ENCODE results near the gene ENKUR.
"Not testable (repeated sequence)": the region's sequence is repeated elsewhere in the genome, so short reads cannot be mapped to it uniquely, and the experiment has no call there.

The ENKUR gene

DNA sequence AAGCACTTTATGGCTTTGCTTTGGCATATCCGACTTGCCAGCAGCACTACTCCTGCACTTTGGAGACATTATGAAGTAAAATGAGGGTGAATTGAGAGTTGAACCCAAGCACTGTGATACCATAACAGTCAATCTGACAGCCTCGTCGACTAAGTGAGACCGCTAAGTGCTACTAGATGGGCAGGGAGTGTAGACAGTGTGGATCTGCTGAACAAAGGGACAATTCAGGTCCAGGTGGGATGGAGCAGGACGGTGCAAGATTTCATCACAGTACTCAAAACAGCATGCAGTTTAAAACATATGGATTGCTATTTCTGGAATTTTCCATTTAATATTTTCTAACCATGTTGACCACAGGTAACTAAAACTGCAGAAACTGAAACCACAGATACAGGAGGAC is 42.8 kb downstream of the ENKUR start:
- DNase-seq (ENCODE audit: low read depth) = no peak

DNA sequence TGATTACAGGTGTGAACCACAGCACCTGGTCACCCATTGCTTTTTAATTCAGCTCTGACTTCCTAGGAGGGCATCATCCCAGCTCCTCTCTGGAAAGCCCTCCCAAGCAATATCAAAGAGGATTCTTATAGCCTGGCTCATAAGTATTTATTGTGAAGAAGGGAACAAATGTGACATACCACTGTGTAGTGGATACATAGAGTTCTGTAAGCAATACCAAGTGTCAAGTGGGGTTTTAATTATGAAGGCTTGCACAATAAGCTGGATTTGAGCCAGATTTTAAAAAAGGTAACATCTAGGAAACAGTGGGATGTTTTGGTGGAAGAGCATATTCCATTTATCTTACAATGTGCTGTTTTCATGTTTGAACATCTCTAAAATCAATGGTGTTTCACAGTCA is 44.6 kb downstream of the ENKUR start:
- DNase-seq (ENCODE audit: low read depth) = no peak

DNA sequence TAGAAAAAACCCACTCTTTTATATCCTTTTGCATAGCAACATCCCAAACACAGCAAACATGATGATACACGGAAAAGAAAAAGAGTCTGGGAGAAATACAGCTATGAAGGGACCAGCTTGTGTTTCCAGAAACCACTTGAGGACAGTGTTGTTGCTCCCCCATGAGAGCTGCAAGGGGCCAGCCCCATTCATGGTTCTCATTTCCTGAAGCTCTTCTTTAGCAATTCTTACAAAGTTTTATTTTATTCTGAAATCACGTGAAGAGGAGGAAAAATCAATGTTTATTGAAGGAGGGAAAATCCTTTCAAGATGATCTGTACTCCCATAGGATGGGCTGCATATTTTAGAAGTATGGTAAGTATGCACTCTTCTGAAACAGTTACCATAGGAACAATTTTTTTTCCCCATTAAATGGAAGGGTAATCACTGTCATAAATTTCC is 46.1 kb downstream of the ENKUR start:
- DNase-seq (ENCODE audit: low read depth) = no peak

DNA sequence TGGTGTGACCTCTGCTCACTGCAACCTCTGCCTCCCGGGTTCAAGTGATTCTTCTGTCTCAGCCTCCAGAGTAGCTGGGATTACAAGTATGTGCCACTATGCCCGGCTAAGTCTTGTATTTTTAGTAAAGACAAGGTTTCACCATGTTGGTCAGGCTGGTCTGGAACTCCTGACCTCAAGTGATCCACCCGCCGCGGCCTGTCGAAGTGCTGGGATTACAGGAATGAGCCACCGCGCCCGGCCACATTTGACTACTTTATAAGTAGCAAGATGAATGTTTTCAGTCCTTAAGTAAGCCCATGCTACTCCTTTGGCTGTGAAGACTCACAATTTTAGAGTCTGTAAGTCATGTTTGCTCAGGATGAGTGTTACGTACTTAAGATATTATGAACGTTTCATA is 47.0 kb downstream of the ENKUR start:
- not testable (repeated sequence) for DNase-seq (ENCODE audit: low read depth)

DNA sequence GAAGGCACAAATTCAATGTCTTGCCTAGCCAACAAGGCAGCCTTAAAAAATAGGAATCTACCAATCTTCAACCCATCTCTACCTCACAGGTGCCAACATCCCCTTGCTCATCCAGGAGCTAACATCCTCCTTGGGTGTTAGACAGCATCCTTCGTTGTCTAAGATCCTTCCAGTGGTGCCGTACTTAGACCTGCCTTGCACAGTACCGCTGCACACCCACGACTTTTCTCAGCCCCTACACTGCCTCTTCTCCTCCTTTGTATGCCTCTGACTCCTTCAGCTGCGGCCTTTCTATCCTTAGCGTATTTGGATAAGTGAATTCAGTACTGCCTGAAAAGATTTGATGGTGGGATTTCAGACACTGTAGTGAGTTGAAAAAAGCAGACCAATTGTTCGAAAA is 47.6 kb downstream of the ENKUR start:
- no peak for DNase-seq (ENCODE audit: low read depth)

DNA sequence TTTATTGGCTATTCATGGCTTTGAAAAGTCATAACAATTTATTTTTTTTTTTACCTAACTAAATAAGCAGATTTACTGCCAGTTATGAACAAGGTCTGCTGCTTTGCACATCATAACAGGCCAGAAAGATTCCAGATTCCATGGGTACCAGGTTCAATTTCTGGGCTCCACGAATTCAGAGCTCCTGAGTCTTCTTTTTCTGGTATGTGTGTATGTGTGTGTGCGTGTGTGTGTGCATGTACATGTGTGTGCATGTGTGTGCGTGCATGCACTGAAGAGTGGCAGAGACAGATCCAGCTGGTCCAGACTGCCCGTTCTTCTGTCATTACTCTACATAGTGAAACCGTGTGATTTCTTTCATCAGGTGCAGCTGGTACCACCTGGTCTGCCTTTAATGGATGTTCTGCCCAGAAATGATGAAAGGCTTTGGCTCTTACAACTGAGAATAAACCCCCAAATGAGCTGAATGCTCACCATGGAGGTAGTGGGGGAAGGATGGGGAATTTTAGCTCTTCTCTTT is 48.9 kb downstream of the ENKUR start:
- no peak for DNase-seq (ENCODE audit: low read depth)

DNA sequence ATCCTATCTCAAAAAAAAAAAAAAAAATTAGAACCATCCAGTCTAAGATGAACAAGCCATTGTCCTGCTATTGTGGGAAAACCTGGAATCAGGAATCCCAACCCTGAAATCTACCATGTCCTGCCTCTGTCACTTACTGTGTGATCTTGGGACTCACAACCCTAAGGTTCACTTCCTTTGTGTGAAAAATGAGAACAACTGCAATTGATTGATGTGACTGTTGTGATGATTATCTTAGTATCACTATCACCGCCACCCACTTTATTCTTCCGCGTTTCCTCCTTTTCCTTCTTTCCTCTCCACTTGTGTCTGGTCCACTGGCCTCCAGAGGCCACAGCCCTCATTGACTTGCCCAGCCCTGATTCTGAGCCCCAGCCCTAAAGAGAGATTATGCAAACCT is 50.9 kb downstream of the ENKUR start:
- no peak for DNase-seq (ENCODE audit: low read depth)

DNA sequence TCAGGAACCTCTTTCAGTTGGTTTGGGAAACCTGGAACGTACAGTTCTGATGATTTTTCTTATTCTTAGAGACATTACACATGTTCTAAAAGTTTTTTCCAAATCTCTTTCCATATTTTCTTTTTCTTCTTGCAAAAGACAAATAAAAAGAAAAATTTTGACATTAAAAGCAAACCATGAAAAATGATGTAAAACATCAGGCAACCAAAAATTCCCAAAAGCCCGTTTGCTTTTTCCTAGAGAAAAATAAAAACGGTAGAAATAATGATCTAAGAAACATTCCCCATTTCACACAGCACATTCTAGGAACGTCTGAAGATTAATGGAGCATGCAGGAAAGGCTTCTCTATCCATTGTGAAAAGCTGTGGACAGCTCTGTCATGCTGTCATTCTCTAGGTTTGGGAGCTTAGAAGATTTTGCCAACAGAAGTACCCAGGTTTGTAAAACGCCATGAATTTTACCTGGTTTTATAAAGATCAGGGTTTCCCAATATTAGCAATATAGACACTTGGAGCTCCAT is 52.4 kb downstream of the ENKUR start:
- no peak for DNase-seq (ENCODE audit: low read depth)

DNA sequence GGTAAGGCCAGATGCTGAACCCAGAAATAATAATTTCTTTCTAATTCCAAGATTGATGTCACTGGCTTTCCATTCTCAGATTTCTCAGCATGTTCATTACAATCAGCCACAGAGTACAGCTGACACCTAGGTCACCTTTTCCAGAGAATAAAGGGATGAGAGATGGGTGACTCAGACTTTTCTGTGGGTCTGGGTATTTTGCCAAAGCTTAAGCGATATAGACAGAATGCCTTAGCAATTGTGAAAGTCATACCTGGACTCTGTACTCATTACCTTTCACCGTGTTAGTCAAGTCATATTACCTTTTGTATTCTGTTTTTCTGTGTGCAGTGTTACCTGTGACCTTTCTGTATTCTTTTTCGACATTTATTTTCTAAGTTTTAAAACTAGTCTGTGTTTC is 53.0 kb downstream of the ENKUR start:
- no peak for DNase-seq (ENCODE audit: low read depth)

DNA sequence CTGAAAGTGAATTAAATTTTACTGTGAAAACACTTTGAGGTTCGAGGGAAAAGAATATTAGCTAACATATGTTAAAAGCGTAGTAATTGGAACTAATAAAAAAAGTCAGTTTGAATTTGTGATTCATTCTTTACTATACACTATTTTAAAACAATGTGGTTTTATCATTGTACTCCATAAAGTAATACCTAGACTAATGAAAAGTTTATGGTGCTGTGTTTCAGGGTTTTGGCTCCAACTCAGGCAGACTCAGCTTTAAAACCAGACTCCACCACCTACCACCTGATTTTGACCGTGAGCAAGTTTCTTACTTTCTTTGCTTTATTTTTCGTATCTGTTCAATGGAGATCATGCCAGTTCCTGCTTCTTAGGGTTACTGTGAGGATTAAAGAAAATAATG is 54.4 kb downstream of the ENKUR start:
- no peak for DNase-seq (ENCODE audit: low read depth)

DNA sequence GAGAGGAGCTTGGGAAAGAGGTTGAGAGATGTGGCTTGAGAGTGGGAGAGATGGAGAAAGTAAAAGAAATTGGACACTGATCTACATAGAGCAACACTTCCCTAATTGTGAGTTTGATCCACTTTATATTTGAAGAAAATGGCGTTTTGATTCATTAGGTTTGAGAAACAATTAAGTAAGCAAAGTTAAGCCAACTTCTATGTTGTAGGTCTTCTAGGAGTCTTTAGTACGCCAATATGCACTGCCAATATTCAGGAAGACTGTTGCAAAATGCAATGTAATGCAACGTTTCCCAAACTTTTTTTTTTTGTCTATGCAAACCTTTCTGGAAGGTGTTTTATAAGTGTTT is 56.6 kb downstream of the ENKUR start:
- DNase-seq (ENCODE audit: low read depth) = no peak

DNA sequence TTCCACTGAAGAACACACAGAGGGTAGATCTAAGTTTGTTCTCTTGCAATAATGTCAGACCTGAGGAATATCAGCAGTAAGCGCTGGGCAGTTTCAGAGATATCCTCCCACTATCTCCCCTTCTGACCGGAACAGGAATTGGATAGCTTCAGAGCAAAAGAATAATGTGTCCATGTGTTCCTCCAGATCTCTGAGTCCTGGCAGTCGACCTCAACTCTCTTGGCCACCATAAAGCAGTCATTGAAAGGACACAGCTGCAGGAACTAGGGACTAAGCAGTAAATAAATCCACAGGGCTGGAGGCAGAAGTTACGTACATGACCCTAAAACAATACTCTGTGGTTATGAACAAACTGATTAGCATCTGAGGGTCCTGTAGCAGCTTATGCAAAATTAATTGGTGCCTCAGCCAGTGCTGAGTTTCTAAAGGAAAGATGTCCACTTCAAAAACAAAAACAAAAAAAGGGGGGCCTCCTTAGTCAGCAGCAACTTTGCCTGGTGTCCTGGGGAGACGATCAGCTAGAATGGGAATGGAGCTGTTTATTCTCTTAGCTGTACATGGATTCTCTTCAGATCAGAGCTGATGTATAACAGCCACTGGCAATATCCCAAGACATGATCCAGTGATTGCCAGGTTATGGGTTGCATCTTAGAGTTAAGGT is 57.1 kb downstream of the ENKUR start:
- DNase-seq (ENCODE audit: low read depth) = no peak

DNA sequence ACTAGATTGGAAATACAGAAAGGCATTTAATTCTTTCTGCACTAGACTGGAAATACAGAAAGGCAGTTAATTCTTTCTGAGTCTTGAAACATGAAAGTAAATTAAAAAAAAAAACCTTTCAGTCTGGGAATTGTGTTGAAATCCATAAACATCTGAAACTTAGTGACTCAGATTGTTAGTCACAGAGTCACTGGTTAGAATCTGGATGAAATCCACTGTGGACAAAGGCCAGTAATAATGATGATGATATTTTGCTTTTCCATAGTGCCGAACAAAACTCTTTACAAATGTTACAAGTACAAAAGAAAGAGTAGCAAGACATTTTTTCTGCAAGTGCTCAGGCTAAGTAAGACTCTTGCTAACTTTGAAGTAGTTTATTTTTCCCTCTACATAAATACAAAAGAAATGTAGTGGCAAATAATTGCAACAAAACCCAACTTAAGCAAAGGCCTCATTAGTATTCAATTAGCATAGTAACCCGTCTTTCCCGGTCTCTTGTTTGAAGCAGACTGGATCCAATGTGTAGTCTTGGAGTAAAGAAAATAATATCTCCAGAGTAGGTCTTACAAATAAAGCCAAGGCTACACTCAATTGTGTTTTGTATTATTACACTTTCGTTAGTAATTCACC is 57.8 kb downstream of the ENKUR start:
- DNase-seq (ENCODE audit: low read depth) = no peak

DNA sequence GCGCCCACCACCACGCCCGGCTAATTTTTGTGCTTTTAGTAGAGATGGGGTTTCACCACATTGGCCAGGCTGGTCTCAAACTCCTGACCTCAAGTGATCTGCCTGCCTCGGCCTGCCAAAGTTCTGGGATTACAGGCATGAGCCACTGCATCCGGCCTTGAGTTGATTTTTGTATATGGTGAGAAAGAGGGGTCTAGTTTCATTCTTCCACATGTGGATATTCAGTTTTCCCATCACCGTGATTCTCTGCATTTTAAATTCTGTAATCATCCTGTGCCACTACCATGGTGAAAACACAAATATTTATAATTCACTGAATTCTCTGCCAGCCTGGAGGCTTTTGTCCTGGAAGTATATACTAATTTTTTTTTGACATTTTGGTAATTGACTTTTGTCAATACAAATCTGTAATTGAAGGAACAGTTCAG is 58.3 kb downstream of the ENKUR start:
- DNase-seq (ENCODE audit: low read depth) = not testable (repeated sequence)

DNA sequence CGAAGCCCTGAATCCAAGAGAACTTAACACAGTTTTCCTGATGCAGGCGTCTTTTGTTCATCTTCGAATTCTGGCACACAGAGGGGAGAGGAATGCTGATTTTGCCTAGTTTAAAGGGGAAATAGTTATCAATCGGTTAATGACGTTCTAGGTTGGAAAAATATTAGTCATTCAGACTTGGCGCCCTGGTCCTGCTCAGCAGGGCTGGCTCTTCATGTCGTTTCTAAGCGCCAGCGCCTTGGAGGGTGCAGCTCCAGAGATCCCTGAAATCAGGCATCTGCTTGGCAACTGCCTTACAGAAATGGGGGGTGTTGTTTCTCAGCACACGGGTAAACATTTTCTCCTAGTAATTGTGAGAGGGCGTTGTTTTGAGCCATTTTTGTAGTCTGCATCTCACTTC is 62.3 kb downstream of the ENKUR start:
- DNase-seq (ENCODE audit: low read depth) = no peak

DNA sequence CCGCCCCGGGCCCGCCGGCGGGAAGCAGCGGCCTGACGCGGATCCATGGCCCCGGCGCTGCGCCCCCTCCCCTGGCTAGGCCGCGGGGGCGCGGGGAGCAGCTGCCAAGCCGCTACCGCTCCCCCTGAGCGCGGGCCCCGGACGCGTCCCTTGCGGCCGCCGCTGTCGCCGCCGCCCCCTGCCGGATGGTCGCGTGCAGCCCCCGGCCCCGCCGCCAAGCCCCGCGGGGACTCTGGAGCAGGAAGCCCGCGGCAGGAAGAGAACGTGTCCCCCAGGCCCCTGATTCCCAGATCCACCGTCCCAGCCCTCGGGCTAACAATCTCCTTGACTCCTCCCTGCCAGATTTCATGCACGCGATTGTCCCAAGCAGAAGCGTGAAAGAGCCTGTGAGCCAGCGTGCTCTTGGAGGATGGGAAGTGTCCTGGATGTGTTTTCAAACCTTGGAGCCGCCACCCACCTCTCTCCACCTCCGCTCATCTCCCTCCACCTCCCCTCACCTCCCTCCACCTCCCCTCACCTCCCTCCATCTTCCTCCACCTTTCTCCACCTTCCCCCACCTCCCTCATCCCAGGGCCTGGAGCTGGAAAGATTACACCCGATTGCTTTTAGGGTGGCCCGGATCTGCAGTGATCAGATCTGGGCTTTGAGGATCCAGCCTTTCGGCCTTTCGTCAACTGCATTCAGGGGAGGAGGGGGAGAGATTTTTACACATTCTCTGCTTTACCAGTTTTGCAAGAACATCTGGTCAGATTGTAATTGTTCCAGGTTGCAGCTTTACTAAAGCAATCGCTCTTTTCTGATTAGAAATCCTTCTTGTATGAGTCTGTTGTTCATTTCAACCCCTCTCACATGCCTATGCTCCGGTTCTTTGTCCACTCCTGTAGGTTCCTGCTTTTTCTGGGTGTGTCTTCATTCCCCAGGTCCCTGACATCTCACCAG is 63.0 kb downstream of the ENKUR start:
- peak; percentile 24 for DNase-seq (ENCODE audit: low read depth)

DNA sequence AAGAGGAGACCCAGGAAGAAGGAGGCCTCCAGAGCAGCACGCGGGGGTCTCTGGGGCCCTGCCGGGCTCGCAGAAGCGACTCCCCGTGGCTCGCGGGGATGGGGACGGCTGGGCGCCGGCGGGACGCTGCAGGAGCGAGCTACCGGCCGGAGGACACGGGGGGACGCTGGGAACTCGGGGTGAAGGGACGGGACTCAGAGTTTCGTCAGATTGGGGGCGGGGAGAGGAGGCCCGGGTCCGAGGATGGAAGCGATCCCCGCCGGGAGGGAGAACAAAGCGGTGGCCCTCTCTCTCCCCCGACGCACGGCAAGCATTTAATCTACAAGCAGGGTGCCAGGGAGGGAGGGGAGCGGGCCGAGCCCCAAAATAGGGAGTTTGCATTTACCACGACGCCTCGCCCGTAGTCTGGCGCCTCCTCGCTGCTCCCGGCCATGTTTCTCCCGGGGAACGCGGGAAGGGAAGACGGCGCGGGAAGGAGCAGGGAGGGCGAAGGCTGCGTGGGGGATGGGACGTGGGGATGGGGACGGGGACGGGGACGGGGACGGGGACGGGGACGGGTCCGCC is 63.7 kb downstream of the ENKUR start, which contains the start of gene PRTFDC1:
Gene PRTFDC1 (minus strand): TSS at position 464 of the 564 bp plus-strand sequence. CDS start 31 bp downstream, at position 433.
- DNase-seq (ENCODE audit: low read depth) = peak; percentile 2

DNA sequence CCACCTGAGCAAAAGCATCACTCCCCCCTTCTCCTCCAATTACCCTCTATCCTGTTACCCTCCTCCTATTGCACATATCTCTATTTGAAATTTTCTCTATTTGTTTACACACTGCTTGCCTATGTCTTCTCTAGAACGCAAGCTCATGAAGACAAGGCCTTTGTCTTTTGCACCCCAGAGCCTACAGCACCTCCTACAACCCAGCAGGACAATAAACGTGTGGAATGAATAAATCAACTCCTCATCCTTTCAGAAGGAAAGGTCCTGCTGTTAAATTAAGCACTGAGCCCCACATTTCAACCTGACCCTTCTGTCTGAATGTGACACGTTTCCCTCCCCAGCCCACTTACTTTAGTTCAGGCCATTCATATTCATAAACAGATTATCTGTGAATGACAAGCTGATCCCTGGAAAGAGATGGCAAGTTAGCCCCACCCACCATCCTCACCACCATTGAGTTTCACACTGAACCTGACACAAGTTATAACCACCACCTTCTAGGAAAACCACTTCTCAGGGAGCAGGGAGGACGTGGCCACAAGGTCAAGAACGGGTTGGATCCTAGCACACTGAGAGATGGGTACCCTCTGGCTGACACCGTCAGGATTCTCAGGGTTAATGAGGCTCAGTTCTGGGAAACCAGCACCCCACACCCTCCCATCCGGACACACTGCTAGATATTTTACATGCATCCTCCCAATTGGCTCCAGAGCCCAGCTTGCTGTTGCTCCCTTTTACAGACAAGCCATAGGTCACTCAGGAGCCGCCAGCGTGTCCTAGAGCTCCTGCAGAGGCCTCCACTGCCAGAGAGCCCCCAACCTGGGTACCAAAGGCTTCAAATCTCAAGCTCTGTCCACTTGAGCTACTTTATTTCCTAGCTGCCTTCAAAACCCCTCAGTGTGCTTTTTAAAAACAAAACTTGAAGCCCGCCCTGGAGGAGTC is 64.5 kb downstream of the ENKUR start:
- DNase-seq (ENCODE audit: low read depth) = no peak

DNA sequence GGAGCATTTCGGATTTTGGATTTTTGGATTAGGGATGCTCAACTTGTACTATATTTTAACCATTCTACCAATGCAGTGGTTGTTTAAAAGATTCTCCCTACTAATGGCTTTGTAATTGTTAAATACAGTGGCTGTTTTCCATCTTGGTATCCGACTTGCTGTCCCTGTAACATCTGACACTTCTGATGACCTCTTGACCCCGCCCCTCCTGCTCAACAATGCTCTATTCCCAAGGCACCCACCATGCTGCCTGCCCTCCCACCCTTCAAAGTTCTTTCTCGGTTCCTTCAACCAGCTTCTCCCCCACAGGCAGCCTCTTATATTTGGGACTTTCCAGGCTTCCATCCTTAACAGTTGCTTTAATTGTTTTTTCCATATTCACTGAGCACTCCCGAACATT is 65.5 kb downstream of the ENKUR start:
- DNase-seq (ENCODE audit: low read depth) = no peak

DNA sequence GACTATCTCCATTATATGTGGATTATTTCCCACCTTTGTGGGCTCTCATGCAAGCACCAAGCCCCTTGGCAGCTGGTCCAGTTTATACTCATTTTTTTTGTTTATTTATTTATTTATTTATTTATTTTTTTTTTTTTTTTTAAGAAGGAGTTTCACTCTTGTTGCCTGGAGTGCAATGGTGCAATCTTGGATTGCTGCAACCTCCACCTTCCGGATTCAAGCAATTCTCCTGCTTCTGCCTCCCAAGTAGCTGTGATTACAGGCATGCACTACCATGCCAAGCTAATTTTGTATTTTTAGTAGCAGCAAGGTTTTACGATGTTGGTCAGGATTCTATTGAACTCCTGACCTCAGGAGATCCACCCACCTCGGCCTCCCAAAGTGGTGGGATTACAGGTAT is 66.3 kb downstream of the ENKUR start:
- no peak for DNase-seq (ENCODE audit: low read depth)
